SK-N-SH (cell line): ENCODE measurements around the gene PTPN12. TPM values are rescaled to one million over a fixed set of nuclear protein-coding genes. Genes with fewer than 3 reads are reported as not detected.
A peak's percentile ranks its signal among the peaks of the same experiment; 100 is the strongest.

ENCODE experiments used
- CTCF ChIA-PET: fragments of 300-600, 350-600 bp; formaldehyde crosslinking; extraction: SDS; loops from one replicate; lab custom pipeline; 2021; lab: Yijun Ruan, JAX
- POLR2A ChIA-PET: fragments of 350-600 bp; sonication (Branson Sonifier 250); formaldehyde crosslinking; extraction: SDS; loops from one replicate; lab custom pipeline; 2020; ENCODE audit warnings: antibody characterized with exemption, inconsistent platforms; lab: Yijun Ruan, JAX
- DNase-seq: peaks from one replicate; pipeline ENCODE4 v3.0.0; 2012
- H2AFZ ChIP-seq: fragments of 200-600 bp; sonication (generic); 2 replicates; pipeline ENCODE4 v1.8.1; 2016; ENCODE audit warnings: antibody characterized with exemption, mild to moderate bottlenecking, low read depth
- H3F3A ChIP-seq: fragments of 200-600 bp; sonication (generic); replicated peaks from 2 replicates; pipeline ENCODE3; 2016; ENCODE audit warnings: antibody characterized with exemption, mild to moderate bottlenecking; ENCODE audit not compliant: insufficient read depth
- H3K27ac ChIP-seq, 2 experiments: fragments of 200-500 bp in 1 of 2; fragments of 200-600 bp in 1 of 2; sonication (Bioruptor generic) in 1 of 2; sonication (generic), shearing (Covaris generic) in 1 of 2; 2 replicates each; pipeline versions ENCODE4 v1.5.1 to v1.6.1; 2014 to 2016; ENCODE audit warnings: low read depth in 2 of 2, inconsistent platforms in 1 of 2, low read length in 1 of 2, mild to moderate bottlenecking in 1 of 2, mixed read lengths in 1 of 2
- H3K27me3 ChIP-seq: fragments of 200-600 bp; sonication (generic), shearing (Covaris generic); 2 replicates; pipeline ENCODE4 v1.6.1; 2016; ENCODE audit warnings: mixed run types; ENCODE audit not compliant: insufficient read depth
- H3K36me3 ChIP-seq, 2 experiments: fragments of 200-500 bp in 1 of 2; fragments of 200-600 bp in 1 of 2; sonication (Bioruptor generic) in 1 of 2; sonication (generic) in 1 of 2; replicated peaks in 1 of 2; 2 replicates each; pipeline versions ENCODE3 to v1.5.1; 2014 to 2016; ENCODE audit warnings: low read length in 1 of 2, mild to moderate bottlenecking in 1 of 2; ENCODE audit not compliant: insufficient read depth in 2 of 2, control insufficient read depth in 1 of 2
- H3K4me1 ChIP-seq, 2 experiments: fragments of 200-500 bp in 1 of 2; fragments of 200-600 bp in 1 of 2; sonication (Bioruptor generic) in 1 of 2; sonication (generic), shearing (Covaris generic) in 1 of 2; 2 replicates each; pipeline versions ENCODE4 v1.5.1 to v1.6.1; 2014 to 2016; ENCODE audit warnings: low read depth in 1 of 2, low read length in 1 of 2, mixed run types in 1 of 2; ENCODE audit not compliant: insufficient read depth in 2 of 2, control insufficient read depth in 1 of 2
- H3K4me2 ChIP-seq: fragments of 200-600 bp; sonication (generic), shearing (Covaris generic); 2 replicates; pipeline ENCODE4 v1.6.1; 2017; ENCODE audit warnings: mixed run types
- H3K4me3 ChIP-seq, 2 experiments: fragments of 200-500 bp in 1 of 2; fragments of 200-600 bp in 1 of 2; sonication (Bioruptor generic) in 1 of 2; sonication (generic), shearing (Covaris generic) in 1 of 2; 2 replicates each; pipeline versions ENCODE4 v1.5.1 to v1.8.1; 2014 to 2016; ENCODE audit warnings: low read depth in 2 of 2, inconsistent platforms in 1 of 2, low read length in 1 of 2, mild to moderate bottlenecking in 1 of 2, mixed read lengths in 1 of 2, moderate library complexity in 1 of 2
- H3K79me2 ChIP-seq: fragments of 200-600 bp; sonication (generic); 2 replicates; pipeline ENCODE4 v1.8.1; 2017; ENCODE audit warnings: mild to moderate bottlenecking; ENCODE audit not compliant: insufficient read depth
- H3K9ac ChIP-seq: fragments of 200-600 bp; sonication (generic); 2 replicates; pipeline ENCODE4 v1.6.1; 2017; ENCODE audit warnings: mixed run types
- H3K9me2 ChIP-seq: fragments of 200-600 bp; sonication (generic); 2 replicates; pipeline ENCODE4 v1.6.1; 2017; ENCODE audit warnings: mixed run types
- H3K9me3 ChIP-seq: fragments of 200-600 bp; sonication (generic); 2 replicates; pipeline ENCODE4 v1.6.1; 2017; ENCODE audit warnings: mixed run types, mild to moderate bottlenecking, moderate library complexity
- H4K20me1 ChIP-seq: fragments of 200-600 bp; sonication (generic); 2 replicates; pipeline ENCODE4 v1.6.1; 2017; ENCODE audit warnings: mild to moderate bottlenecking, mixed run types; ENCODE audit not compliant: insufficient read depth
- ELF1 ChIP-seq: IDR thresholded peaks from 2 replicates; pipeline ENCODE4 v1.4.0; 2012
- FOSL2 ChIP-seq: IDR thresholded peaks from 2 replicates; pipeline ENCODE4 v1.4.0; 2012; ENCODE audit warnings: low read depth, mild to moderate bottlenecking, moderate library complexity, borderline replicate concordance
- GATA2 ChIP-seq: sonication (generic); formaldehyde crosslinking; IDR thresholded peaks from 2 replicates; pipeline ENCODE4 v1.5.0; 2020; ENCODE audit warnings: mild to moderate bottlenecking, missing genetic modification reagents
- JUND ChIP-seq: IDR thresholded peaks from 2 replicates; pipeline ENCODE4 v1.4.0; 2012
- MXI1 ChIP-seq: IDR thresholded peaks from 2 replicates; pipeline ENCODE4 v1.6.1; 2012; ENCODE audit warnings: mild to moderate bottlenecking, low read depth, low read length, improper control_type of control experiment
- NFIC ChIP-seq: IDR thresholded peaks from 2 replicates; pipeline ENCODE4 v1.4.0; 2012; ENCODE audit warnings: borderline replicate concordance
- NRF1 ChIP-seq: IDR thresholded peaks from 2 replicates; pipeline ENCODE4 v1.6.1; 2012; ENCODE audit warnings: low read depth, mild to moderate bottlenecking, low read length
- SIN3A ChIP-seq: IDR thresholded peaks from 2 replicates; pipeline ENCODE4 v1.6.1; 2012; ENCODE audit warnings: low read depth, mild to moderate bottlenecking, low read length, moderate library complexity, borderline replicate concordance
- TAF1 ChIP-seq: IDR thresholded peaks from 2 replicates; pipeline ENCODE4 v1.6.1; 2012; ENCODE audit warnings: low read depth, mild to moderate bottlenecking, low read length, moderate library complexity, borderline replicate concordance
- WGBS: methylation state at CpG from one replicate; pipeline ENCODE4 v1.1.6; 2017; ENCODE audit warnings: low lambda C conversion rate; 5-methylcytosine and 5-hydroxymethylcytosine counted together
- polyA plus RNA-seq, 3 experiments: library from polyadenylated mRNA; depleted of rRNA; stranded (reverse); fragments of >200 nt; gene quantifications; 2 replicates each; pipeline ENCODE4 v1.2.3, GENCODE V29; 2012
- TF ChIP-seq, protein P1 (sequence below): fragments of 200-600 bp; sonication (generic); IDR thresholded peaks from 2 replicates; pipeline ENCODE4 v1.6.1; 2017; ENCODE audit warnings: antibody characterized with exemption, mild to moderate bottlenecking, moderate library complexity
- TF ChIP-seq, protein P2 (sequence below): IDR thresholded peaks from 2 replicates; pipeline ENCODE4 v1.4.0; 2012; ENCODE audit warnings: low read depth, borderline replicate concordance
- TF ChIP-seq, protein P3 (sequence below): fragments of 150-350 bp; IDR thresholded peaks from 2 replicates; pipeline ENCODE4 v1.6.1; 2016; ENCODE audit warnings: mild to moderate bottlenecking, low read depth, low read length
- TF ChIP-seq, protein P4 (sequence below): fragments of 150-350 bp; IDR thresholded peaks from 2 replicates; pipeline ENCODE4 v1.6.1; 2017; ENCODE audit warnings: antibody characterized with exemption, low read length, low read depth, borderline replicate concordance
- TF ChIP-seq, protein P5 (sequence below): IDR thresholded peaks from 2 replicates; pipeline ENCODE4 v1.4.0; 2012; ENCODE audit warnings: low read depth, borderline replicate concordance

Gene PTPN12
- polyA plus RNA-seq, 1 of the 3 experiments (the other 2 are of a cell fraction) = 23.3 TPM

DNA sequence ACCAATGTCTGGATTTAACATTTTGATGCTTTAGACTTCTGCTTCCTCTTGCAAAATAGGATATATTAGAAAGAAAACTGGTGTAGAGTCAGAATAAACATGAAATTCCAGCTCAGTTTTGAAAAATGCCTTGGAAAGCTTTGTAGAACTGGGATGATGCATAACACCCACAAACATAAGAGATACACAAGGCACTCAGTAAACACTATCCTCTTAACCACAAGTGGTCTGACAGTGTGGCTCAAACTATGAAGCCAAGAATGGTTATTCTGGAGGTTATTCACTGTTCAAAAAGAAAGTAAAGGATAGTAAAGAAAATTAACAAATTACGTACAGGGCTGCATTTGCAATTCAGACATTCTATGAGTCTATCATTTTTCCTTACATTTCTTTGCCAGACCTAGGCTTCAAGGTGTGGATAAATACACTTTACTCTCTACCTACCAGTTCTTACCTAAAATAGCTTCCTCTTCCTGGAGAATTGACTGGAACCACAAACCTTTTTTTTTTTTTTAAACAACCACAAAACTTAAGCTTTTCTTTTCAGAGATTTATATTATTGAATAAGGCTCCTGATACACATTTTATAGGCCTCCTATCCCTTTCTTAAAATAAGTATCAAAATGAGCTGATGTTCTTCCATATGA is 150.1 kb downstream of the PTPN12 start:
- peaks cover 25% of the 10 kb centered on the region; the same call in 1 of the 2 replicates for H3K79me2 ChIP-seq

More for the DNA sequence above, 150.1 kb downstream of the PTPN12 start:
- no peaks in the 10 kb centered on the region for H3K9me2 ChIP-seq
- no peak overlapping the region for H2AFZ ChIP-seq
- H3K4me2 ChIP-seq = peak overlapping the region; percentile 2; the same call in 1 of the 2 replicates
- peaks cover 19% of the 10 kb centered on the region for H3F3A ChIP-seq
- no peak overlapping the region for H3K9ac ChIP-seq
- ChIA-PET POLR2A (interaction anchor here (1.7 kb wide), 1 partner anchor 9 kb away, joined by 11 read pairs; the partner anchor contains the start of gene RSBN1L), CTCF (interaction anchor here (1.0 to 2.1 kb wide), 6 partner anchors 8 to 72 kb away, joined by 3 to 7 read pairs (median 4); no protein-coding TSS in a partner anchor)
- H4K20me1 ChIP-seq = no peaks in the 10 kb centered on the region
- H3K4me3 ChIP-seq = no peak overlapping the region
- H3K27ac ChIP-seq = no peak overlapping the region
- TF ChIP-seq SIN3A (no peak), NRF1 (no peak), FOSL2 (no peak), ELF1 (no peak), GATA2 (CRISPR knock-in tag) (no peak), TAF1 (no peak), JUND (no peak), NFIC (no peak), MXI1 (no peak)
- TF ChIP-seq, protein P1, sequence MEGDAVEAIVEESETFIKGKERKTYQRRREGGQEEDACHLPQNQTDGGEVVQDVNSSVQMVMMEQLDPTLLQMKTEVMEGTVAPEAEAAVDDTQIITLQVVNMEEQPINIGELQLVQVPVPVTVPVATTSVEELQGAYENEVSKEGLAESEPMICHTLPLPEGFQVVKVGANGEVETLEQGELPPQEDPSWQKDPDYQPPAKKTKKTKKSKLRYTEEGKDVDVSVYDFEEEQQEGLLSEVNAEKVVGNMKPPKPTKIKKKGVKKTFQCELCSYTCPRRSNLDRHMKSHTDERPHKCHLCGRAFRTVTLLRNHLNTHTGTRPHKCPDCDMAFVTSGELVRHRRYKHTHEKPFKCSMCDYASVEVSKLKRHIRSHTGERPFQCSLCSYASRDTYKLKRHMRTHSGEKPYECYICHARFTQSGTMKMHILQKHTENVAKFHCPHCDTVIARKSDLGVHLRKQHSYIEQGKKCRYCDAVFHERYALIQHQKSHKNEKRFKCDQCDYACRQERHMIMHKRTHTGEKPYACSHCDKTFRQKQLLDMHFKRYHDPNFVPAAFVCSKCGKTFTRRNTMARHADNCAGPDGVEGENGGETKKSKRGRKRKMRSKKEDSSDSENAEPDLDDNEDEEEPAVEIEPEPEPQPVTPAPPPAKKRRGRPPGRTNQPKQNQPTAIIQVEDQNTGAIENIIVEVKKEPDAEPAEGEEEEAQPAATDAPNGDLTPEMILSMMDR = no peak
- TF ChIP-seq, protein P2, sequence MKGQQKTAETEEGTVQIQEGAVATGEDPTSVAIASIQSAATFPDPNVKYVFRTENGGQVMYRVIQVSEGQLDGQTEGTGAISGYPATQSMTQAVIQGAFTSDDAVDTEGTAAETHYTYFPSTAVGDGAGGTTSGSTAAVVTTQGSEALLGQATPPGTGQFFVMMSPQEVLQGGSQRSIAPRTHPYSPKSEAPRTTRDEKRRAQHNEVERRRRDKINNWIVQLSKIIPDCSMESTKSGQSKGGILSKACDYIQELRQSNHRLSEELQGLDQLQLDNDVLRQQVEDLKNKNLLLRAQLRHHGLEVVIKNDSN = no peak
- TF ChIP-seq, protein P3, sequence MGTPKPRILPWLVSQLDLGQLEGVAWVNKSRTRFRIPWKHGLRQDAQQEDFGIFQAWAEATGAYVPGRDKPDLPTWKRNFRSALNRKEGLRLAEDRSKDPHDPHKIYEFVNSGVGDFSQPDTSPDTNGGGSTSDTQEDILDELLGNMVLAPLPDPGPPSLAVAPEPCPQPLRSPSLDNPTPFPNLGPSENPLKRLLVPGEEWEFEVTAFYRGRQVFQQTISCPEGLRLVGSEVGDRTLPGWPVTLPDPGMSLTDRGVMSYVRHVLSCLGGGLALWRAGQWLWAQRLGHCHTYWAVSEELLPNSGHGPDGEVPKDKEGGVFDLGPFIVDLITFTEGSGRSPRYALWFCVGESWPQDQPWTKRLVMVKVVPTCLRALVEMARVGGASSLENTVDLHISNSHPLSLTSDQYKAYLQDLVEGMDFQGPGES = no peak
- TF ChIP-seq, protein P4, sequence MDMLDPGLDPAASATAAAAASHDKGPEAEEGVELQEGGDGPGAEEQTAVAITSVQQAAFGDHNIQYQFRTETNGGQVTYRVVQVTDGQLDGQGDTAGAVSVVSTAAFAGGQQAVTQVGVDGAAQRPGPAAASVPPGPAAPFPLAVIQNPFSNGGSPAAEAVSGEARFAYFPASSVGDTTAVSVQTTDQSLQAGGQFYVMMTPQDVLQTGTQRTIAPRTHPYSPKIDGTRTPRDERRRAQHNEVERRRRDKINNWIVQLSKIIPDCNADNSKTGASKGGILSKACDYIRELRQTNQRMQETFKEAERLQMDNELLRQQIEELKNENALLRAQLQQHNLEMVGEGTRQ = no peak
- TF ChIP-seq, protein P5, sequence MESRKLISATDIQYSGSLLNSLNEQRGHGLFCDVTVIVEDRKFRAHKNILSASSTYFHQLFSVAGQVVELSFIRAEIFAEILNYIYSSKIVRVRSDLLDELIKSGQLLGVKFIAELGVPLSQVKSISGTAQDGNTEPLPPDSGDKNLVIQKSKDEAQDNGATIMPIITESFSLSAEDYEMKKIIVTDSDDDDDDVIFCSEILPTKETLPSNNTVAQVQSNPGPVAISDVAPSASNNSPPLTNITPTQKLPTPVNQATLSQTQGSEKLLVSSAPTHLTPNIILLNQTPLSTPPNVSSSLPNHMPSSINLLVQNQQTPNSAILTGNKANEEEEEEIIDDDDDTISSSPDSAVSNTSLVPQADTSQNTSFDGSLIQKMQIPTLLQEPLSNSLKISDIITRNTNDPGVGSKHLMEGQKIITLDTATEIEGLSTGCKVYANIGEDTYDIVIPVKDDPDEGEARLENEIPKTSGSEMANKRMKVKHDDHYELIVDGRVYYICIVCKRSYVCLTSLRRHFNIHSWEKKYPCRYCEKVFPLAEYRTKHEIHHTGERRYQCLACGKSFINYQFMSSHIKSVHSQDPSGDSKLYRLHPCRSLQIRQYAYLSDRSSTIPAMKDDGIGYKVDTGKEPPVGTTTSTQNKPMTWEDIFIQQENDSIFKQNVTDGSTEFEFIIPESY = no peak
- DNase-seq = no peak
- H3K36me3 ChIP-seq = peaks cover 12 to 26% of the 10 kb centered on the region in 2 experiments
- no peaks in the 10 kb centered on the region for H3K27me3 ChIP-seq
- no peaks in the 10 kb centered on the region for H3K9me3 ChIP-seq
- H3K4me1 ChIP-seq = 0 out of 4 replicates have a peak, but pooled peaks cover 0 to 10% of the 10 kb centered on the region in 2 experiments
- 94% methylated on average over 1 of the region's 1 CpG for WGBS
